Activated B cell treated with CpG ODN at 0.5 μM for 24 hours (primary cell): Measurements from ENCODE around the gene CCDC88A. TPM values are rescaled to one million over a fixed set of nuclear protein-coding genes. Genes with fewer than 3 reads are reported as not detected.

Experiments
- ATAC-seq: fragments of 200-7000 bp; cut with Tn5 transposase; one replicate; pipeline ENCODE4 v1.10.0; 2021; ENCODE audit warnings: low read depth, mild to moderate bottlenecking, moderate library complexity
- CTCF ChIA-PET: fragments of 350-600 bp; sonication (Branson Sonifier 250); formaldehyde crosslinking; loops from one replicate; lab custom pipeline; 2021; ENCODE audit warnings: antibody characterized with exemption; lab: Charles Lee
- POLR2A ChIA-PET: fragments of 350-600 bp; sonication (Branson Sonifier 250); formaldehyde crosslinking; loops from one replicate; lab custom pipeline; 2021; ENCODE audit warnings: antibody characterized with exemption; lab: Charles Lee
- DNase-seq: peaks from one replicate; pipeline ENCODE4 v3.0.0; 2022
- H3K27ac Mint-ChIP-seq: one replicate; pipeline ENCODE4 v1.8.0; 2020; ENCODE audit warnings: mixed read lengths
- H3K27me3 Mint-ChIP-seq: one replicate; pipeline ENCODE4 v1.8.0; 2021; ENCODE audit warnings: mixed read lengths
- H3K36me3 Mint-ChIP-seq: one replicate; pipeline ENCODE4 v1.8.0; 2021; ENCODE audit warnings: low read depth, mixed read lengths
- H3K4me1 Mint-ChIP-seq: one replicate; pipeline ENCODE4 v1.8.0; 2021; ENCODE audit warnings: mixed read lengths
- H3K4me3 Mint-ChIP-seq: one replicate; pipeline ENCODE4 v1.8.0; 2020; ENCODE audit warnings: mild to moderate bottlenecking, mixed read lengths
- H3K9me3 Mint-ChIP-seq: one replicate; pipeline ENCODE4 v1.8.0; 2020; ENCODE audit warnings: mixed read lengths
- CTCF ChIP-seq: fragments of 200-600 bp; IDR thresholded peaks from one replicate; pipeline ENCODE4 v1.8.0; 2022; ENCODE audit warnings: antibody characterized with exemption, mild to moderate bottlenecking
- intact Hi-C: fragments of 100-400 bp; cut with micrococcal nuclease; formaldehyde crosslinking; loops from one replicate; pipeline ENCODE4 v1.15.1; 2024
- total RNA-seq: library from RNA; stranded (reverse); gene quantifications from 2 replicates; pipeline ENCODE4 v1.2.3, GENCODE V29; 2022

Gene CCDC88A
- total RNA-seq, 1 donor from 2014 or later, result 35.6 TPM

- ChIA-PET POLR2A (no interaction called here), CTCF (no interaction called here)
- H3K36me3 Mint-ChIP-seq, result peaks cover 8% of the 10 kb centered on the region
- peak overlapping the region; percentile 95 for H3K4me3 Mint-ChIP-seq
- no peak for DNase-seq
- no peak for TF ChIP-seq CTCF
- no peaks in the 10 kb centered on the region for H3K9me3 Mint-ChIP-seq
- H3K27ac Mint-ChIP-seq, result peak overlapping the region; percentile 92
- intact Hi-C loops, result loop anchor here (1.0 to 5.0 kb wide), 10 partner anchors 16 to 856 kb away; partner anchors contain the start of genes CFAP36, CLHC1, EML6 and MTIF2
- peaks cover 46% of the 10 kb centered on the region for H3K4me1 Mint-ChIP-seq
- H3K27me3 Mint-ChIP-seq, result no peaks in the 10 kb centered on the region
- no peak for ATAC-seq
Measured at GRCh38 chr2:55418512-55419232, 984 bp downstream of the CCDC88A start.

- peaks cover 8% of the 10 kb centered on the region for H3K36me3 Mint-ChIP-seq
- H3K4me1 Mint-ChIP-seq, result peaks cover 46% of the 10 kb centered on the region
- CTCF ChIA-PET, result no interaction called here
- DNase-seq (no peak), ATAC-seq (no peak)
- H3K4me3 Mint-ChIP-seq, result peak overlapping the region; percentile 95
- H3K9me3 Mint-ChIP-seq, result no peaks in the 10 kb centered on the region
- H3K27ac Mint-ChIP-seq, result peak overlapping the region; percentile 92
- no peaks in the 10 kb centered on the region for H3K27me3 Mint-ChIP-seq
- POLR2A ChIA-PET, result no interaction called here
- TF ChIP-seq CTCF, result no peak
- intact Hi-C loops, result loop anchor here (2.0 to 5.0 kb wide), 8 partner anchors 15 to 856 kb away; partner anchors contain the start of genes CFAP36, CLHC1, PPP4R3B and RPS27A
Measured at GRCh38 chr2:55418072-55418471, 1.6 kb downstream of the CCDC88A start.

GRCh38 chr2:55416786-55417568, 2.7 kb downstream of the CCDC88A start:
- CTCF ChIA-PET, result no interaction called here
- DNase-seq, result no peak
- no peak overlapping the region for H3K4me3 Mint-ChIP-seq

GRCh38 chr2:55415300-55415699, 4.4 kb downstream of the CCDC88A start:
- no peak for TF ChIP-seq CTCF
- Mint-ChIP-seq H3K36me3 (peaks cover 7% of the 10 kb centered on the region), H3K27me3 (no peaks in the 10 kb centered on the region), H3K27ac (peak overlapping the region; percentile 33), H3K4me1 (peaks cover 35% of the 10 kb centered on the region), H3K9me3 (no peaks in the 10 kb centered on the region), H3K4me3 (no peak overlapping the region)
- DNase-seq (no peak), ATAC-seq (no peak)
- ChIA-PET POLR2A (interaction anchor here (0.6 kb wide), 1 partner anchor 1592 kb away, joined by 4 read pairs; no protein-coding TSS in a partner anchor), CTCF (no interaction called here)
- intact Hi-C loops, result loop anchor here (5.0 kb wide), 3 partner anchors 363 to 853 kb away; partner anchors contain the start of gene RTN4

More at GRCh38 chr2:55416786-55417568, 2.7 kb downstream of the CCDC88A start:
- H3K36me3 Mint-ChIP-seq, result peaks cover 8% of the 10 kb centered on the region
- no peak for TF ChIP-seq CTCF
- peak overlapping the region; percentile 53 for H3K27ac Mint-ChIP-seq
- POLR2A ChIA-PET, result interaction anchor here (0.6 to 0.8 kb wide), 2 partner anchors 15 to 92 kb away, joined by 3 read pairs; no protein-coding TSS in a partner anchor
- intact Hi-C loops, result loop anchor here (5.0 kb wide), 3 partner anchors 365 to 855 kb away; partner anchors contain the start of gene RTN4
- no peak for ATAC-seq
- H3K9me3 Mint-ChIP-seq, result no peaks in the 10 kb centered on the region
- no peaks in the 10 kb centered on the region for H3K27me3 Mint-ChIP-seq
- peaks cover 46% of the 10 kb centered on the region for H3K4me1 Mint-ChIP-seq
